Dedifferentiated amniotic fluid mesenchymal stem cell (primary cell): Measurements from ENCODE around the gene CDCA7.
"Not testable (repeated sequence)": the region's sequence is repeated elsewhere in the genome, so short reads cannot be mapped to it uniquely, and the experiment has no call there.

ENCODE experiments used
- DNase-seq: peaks from one replicate; pipeline ENCODE4 v3.0.0-alpha.2; 2016; ENCODE audit errors: extremely low spot score

CDCA7 gene

DNA sequence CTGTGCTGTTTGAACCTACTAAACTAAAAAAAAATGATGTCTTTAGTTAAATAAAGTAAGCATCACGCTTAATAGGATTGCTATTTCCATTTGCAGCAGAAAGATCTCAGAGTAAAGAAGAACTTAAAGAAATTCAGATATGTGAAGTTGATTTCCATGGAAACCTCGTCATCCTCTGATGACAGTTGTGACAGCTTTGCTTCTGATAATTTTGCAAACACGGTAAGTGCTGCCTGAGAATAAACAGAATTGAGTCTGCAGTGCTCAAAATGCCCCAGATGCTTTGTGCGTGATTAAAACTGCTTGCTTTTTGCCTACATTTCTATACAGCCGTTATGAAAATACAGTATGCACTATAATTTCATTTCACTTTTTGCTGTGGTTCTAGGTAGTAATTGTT lies 3.9 kb downstream of the CDCA7 start:
- DNase-seq: no peak

DNA sequence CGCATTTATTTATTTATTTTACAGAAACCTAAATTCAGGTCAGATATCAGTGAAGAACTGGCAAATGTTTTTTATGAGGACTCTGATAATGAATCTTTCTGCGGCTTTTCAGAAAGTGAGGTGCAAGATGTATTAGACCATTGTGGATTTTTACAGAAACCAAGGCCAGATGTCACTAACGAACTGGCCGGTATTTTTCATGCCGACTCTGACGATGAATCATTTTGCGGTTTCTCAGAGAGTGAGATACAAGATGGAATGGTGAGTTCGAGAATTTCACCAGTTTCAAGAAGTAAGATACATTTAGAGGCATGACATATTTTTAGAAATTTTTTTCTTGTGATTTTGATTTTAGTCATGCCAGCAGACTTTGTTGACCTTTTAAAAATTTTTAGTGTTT lies 4.6 kb downstream of the CDCA7 start:
- DNase-seq: no peak

DNA sequence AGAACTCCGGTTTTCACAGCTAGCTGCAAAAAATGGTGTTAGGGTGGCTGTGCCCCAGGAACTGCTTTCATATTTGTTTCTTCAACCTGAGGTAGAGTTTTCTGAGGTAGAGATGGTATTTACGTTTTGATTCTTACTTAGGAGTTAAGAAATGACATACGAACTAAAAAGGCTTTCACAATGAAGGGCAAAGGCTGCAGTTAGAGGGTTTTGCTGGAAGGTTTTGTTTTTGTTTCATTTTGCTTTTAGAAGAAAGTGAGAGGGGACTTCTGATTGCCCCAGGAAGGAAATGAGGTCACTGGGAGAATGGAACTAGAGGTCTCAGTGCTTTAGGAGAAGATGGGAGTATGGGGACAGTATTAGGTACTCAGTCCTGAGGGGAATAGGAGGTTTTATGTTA lies 15.5 kb downstream of the CDCA7 start:
- DNase-seq: no peak

GRCh38 chr2:173371023-173371422 lies 16.4 kb downstream of the CDCA7 start:
- no peak for DNase-seq

DNA sequence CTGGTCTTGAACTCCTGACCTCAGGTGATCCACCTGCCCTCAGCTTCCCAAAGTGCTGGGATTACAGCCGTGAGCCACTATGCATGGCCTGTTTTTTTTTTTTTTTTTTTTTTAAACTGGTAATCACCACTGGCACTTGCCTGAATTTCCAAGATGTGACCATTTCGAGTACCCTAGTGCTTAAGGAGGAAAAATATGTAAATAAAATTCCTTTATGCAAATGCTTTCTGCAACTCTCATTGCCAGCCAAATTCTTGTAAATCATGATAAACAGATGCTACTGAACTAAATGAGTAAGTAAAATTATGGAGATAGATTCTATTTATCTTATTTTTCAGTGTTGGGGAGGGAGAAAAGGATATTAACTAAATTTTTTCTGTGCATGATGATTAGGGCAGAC lies 18.6 kb downstream of the CDCA7 start:
- DNase-seq: no peak

- no peak for DNase-seq
Measured at GRCh38 chr2:173374634-173375033, 20.0 kb downstream of the CDCA7 start.

DNA sequence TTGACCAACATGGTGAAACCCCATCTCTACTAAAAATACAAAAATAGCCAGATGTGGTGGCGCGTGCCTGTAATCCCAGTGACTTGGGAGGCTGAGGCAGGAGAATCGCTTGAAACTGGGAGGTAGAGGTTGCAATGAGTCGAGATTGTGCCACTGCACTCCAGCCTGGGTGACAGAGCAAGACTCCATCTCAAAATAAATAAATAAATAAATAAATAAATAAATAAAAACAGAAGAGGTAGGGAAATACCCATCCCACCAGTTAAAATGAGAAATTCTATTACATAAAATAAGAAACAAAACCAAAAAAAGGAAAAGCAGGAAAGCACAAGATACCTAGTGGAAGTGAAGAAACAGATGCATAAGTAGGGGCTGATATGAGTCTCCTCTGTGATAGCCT lies 30.9 kb downstream of the CDCA7 start:
- DNase-seq: not testable (repeated sequence)

DNA sequence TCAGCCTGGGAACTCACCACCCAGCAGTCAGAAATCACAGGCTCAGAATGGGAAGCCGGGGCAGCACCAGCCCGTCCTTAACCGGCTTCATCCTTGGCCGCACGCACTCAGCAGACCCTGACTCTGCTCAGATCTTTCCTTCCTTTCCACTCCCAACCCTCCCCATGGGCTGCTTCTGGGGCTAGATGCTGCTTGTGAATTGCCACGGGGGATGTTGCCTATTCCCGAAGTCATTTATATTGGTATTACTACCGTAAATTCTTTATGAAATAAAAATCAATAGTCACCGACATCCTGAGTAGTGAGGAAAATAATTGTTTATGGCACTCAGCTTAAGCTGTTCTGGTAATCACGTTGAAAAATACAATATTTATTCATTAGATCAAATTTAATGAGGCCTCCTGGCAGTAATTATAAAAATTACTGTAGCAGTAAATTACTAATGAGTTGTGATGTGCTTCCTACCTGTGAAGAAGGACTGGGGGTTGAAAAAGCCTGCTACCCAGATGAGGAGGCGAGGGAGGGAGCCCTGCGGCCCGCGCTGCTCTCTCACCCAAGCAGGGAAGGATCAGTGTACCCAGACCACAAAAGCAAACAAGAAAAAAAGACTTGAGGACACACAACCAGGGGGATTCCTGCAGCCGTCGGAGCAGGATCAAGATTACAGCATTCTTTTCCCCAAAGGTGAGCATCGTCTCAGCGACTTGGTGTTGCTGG lies 31.5 kb downstream of the CDCA7 start:
- DNase-seq: no peak

DNA sequence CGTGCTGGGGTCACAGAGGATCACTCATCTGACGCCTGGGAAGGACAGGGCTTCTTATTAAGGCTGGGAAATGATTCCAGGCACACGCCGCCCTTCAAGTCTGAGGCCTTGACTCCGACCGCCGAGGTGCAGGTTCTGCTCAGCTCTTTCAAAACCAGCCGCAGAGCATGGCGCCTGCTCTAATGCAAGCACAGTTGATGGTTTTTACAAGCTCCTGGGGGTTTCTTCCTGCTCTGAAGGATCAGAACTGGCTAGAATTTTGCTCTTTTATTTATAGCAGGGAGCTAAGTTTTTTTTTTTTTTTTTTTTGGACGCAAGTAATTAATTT lies 32.0 kb downstream of the CDCA7 start:
- no peak for DNase-seq

GRCh38 chr2:173387079-173387478 lies 32.4 kb downstream of the CDCA7 start:
- no peak for DNase-seq

GRCh38 chr2:173387660-173388059 lies 33.0 kb downstream of the CDCA7 start:
- no peak for DNase-seq

DNA sequence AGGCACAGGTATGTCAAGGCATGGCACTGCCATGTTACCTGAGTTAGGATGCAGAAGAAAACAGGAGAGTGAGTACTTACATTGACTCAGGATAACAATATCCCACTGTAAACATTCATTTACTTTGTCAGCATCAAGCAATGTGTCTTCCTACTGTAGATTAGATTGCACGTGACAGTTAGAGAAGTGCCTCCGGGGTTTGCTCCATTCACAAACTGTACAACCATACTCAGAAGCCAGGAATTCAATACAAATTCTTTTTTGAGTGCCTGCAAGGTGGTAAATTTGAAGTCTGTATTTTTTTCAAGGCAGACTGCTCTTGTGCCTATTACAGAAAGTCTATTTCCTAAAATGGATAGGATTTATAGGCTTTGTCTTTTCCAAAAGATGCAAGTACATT lies 34.1 kb downstream of the CDCA7 start:
- no peak for DNase-seq

- no peak for DNase-seq
Measured at GRCh38 chr2:173390036-173390435, 35.4 kb downstream of the CDCA7 start.

DNA sequence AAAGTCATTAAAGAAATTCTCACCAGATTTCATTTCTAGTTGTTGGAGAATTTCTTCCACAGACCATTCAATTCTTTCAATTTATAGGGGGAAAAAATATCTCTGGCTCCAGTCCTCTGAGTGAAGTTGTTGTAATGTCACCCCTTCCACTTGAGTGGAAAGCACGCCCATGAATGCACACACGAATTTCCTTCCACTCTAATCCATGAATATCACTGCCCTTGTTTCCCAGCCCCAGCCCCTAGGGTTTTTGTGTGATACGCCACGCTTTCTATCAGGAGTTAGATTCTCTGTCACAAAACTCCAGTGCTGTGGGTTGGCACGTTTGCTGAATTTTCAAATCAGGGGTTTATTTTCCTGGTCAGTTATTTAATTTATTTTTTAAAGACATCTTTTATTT lies 38.1 kb downstream of the CDCA7 start:
- no peak for DNase-seq

- DNase-seq: no peak
Measured at GRCh38 chr2:173393186-173393585, 38.5 kb downstream of the CDCA7 start.

DNA sequence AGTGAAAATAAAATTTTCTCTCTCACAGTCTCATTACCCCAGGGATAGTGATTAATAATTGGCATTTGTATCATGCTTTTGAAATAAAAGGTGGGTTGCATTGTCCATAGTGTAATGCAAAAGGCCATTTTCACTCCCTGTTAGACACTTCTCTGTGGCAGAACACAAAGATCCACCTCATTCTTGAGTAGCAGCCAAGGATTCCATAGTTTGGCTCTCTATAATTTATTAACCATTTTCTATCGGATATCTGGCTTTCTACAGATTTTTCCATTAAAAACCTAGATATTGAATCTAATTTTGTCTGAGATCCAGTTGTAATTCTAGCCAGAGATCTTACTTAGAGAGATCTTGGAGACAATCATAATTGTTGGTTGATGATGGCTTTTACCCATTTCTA lies 39.0 kb downstream of the CDCA7 start:
- no peak for DNase-seq

DNA sequence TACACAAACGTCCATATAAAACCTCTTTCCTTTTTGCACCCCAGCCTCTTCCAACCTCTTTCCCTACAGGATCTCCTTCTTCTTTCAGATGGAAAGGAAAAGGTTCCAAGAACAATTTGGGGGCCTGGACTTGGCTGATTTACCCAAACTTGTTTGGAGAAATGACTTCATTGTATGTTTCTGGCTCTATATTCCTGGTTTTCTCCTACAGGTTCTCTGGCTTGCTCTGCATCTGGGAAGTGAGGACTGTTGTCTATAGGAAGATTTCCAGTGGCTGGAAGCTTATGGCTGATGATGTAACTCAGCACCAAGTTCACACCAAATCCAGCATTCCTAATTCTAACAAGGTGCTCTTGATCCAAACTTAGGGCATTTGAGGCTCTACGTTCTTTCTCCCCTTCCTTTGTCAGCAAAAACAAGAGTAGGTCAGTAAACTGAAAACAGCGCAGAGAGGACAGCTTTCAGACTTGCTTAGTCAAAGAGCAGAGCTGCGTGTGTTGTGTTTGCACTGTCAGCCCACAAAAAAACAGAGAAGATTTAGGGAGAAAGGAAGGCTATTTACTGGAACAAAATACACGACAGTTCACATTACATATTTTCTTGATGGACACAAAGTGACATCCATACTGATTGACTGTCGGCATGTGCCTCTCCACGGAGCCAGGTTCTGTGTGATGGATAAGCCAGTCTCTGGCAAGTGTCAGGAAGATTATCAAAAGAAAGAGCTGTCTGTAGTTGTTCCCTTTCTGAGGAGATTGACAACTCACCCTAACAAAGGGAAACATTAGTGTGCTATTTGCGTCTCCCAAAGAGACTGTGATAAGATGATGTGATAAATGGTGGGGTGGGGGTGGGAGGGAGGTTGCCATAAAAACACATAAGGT lies 39.7 kb downstream of the CDCA7 start:
- no peak for DNase-seq

- no peak for DNase-seq
Measured at GRCh38 chr2:173395567-173396351, 41.1 kb downstream of the CDCA7 start.

DNA sequence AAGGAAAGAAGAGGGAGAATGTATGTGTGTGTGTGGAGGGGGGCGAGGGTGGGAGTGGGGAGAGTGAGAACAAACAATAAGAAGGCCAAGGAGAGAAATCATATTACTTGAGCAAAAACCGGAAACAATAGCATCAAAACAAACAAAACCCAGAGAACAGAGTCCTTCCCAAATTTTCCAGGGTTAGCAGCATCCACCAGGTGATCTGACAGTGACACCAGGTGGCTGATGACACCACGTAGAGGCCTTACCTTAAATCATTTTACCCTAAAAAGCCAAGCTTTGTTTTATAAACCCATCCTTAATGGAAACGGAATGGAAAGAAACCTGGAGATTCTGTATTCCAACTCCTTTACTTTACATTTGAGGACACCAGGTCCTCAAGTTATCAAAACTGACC lies 42.9 kb downstream of the CDCA7 start:
- no peak for DNase-seq

- DNase-seq: no peak
Measured at GRCh38 chr2:173399229-173399628, 44.6 kb downstream of the CDCA7 start.

DNA sequence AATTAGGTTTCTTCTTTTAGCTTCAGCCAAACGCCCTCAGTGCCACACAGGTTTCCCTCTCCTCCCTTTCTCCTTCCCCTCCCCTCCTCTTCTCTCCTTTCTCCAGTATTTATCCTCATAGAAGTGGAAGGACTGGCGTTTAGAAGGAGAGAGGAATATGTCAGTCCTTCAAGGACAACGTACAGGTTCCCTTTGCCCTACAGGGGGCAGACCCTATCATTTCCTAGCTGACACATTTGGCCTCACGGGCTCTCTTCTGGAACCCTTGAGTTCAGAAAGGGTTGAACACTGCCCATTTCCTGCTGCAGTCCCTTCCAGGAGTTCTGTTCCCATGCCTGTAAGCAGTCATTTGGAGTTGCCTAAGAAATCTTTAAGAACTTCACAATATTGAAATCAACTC lies 46.1 kb downstream of the CDCA7 start:
- DNase-seq: no peak

GRCh38 chr2:173401716-173402326 lies 47.1 kb downstream of the CDCA7 start:
- no peak for DNase-seq
